Trophoblast cell (in vitro differentiated cells and primary cell): ENCODE results near the gene CACNA1C.

ENCODE experiments used
- DNase-seq, 2 donors: peaks; one replicate each; pipeline ENCODE4 v3.0.0-alpha.2; 2016
- H2AFZ ChIP-seq: 2 replicates; pipeline ENCODE4 v1.6.1; 2013; ENCODE audit warnings: low read length, moderate library complexity, mild to moderate bottlenecking; ENCODE audit not compliant: insufficient read depth, poor library complexity
- H2AK5ac ChIP-seq: 2 replicates; pipeline ENCODE4 v1.6.1; 2013; ENCODE audit warnings: mild to moderate bottlenecking, low read length
- H2BK120ac ChIP-seq: 2 replicates; pipeline ENCODE4 v1.6.1; 2013; ENCODE audit warnings: low read length, mild to moderate bottlenecking, moderate library complexity; ENCODE audit not compliant: insufficient read depth, poor library complexity
- H2BK12ac ChIP-seq: 2 replicates; pipeline ENCODE4 v1.6.1; 2013; ENCODE audit warnings: mild to moderate bottlenecking, low read length, moderate library complexity
- H2BK5ac ChIP-seq: 2 replicates; pipeline ENCODE4 v1.6.1; 2013; ENCODE audit warnings: low read length, low read depth, moderate library complexity, mild to moderate bottlenecking; ENCODE audit not compliant: poor library complexity
- H3K14ac ChIP-seq: 2 replicates; pipeline ENCODE4 v1.6.1; 2013; ENCODE audit warnings: mild to moderate bottlenecking, low read length
- H3K18ac ChIP-seq: 2 replicates; pipeline ENCODE4 v1.6.1; 2013; ENCODE audit warnings: mild to moderate bottlenecking, low read length
- H3K23ac ChIP-seq: 2 replicates; pipeline ENCODE4 v1.6.1; 2013; ENCODE audit warnings: low read length
- H3K27ac ChIP-seq: 2 replicates; pipeline ENCODE4 v1.5.1; 2013; ENCODE audit warnings: low read depth, mild to moderate bottlenecking, inconsistent platforms, low read length, moderate library complexity
- H3K27me3 ChIP-seq: 2 replicates; pipeline ENCODE4 v1.6.1; 2013; ENCODE audit warnings: inconsistent platforms, mild to moderate bottlenecking, low read length, moderate library complexity; ENCODE audit not compliant: insufficient read depth
- H3K36me3 ChIP-seq, 2 experiments: 1 replicate in 1 of 2; 2 replicates in 1 of 2; pipeline ENCODE4 v1.6.1; 2013; ENCODE audit warnings: low read length in 2 of 2, mild to moderate bottlenecking in 2 of 2, moderate library complexity in 1 of 2; ENCODE audit not compliant: insufficient read depth in 2 of 2, control insufficient read depth in 1 of 2
- H3K4ac ChIP-seq: 2 replicates; pipeline ENCODE4 v1.6.1; 2013; ENCODE audit warnings: low read depth, mild to moderate bottlenecking, low read length, moderate library complexity
- H3K4me1 ChIP-seq, 2 experiments: 1 replicate in 1 of 2; 2 replicates in 1 of 2; pipeline ENCODE4 v1.6.1; 2013; ENCODE audit warnings: low read length in 2 of 2, mild to moderate bottlenecking in 2 of 2, moderate library complexity in 1 of 2; ENCODE audit not compliant: insufficient read depth in 2 of 2, control insufficient read depth in 1 of 2
- H3K4me2 ChIP-seq: 2 replicates; pipeline ENCODE4 v1.6.1; 2013; ENCODE audit warnings: inconsistent platforms, mild to moderate bottlenecking, low read length, moderate library complexity
- H3K4me3 ChIP-seq: 2 replicates; pipeline ENCODE4 v1.5.1; 2013; ENCODE audit warnings: mild to moderate bottlenecking, low read depth, low read length, inconsistent platforms
- H3K79me1 ChIP-seq: one replicate; pipeline ENCODE4 v1.6.1; 2013; ENCODE audit warnings: low read length
- H3K79me2 ChIP-seq: 2 replicates; pipeline ENCODE4 v1.6.1; 2013; ENCODE audit warnings: low read length, mild to moderate bottlenecking; ENCODE audit not compliant: control insufficient read depth, insufficient read depth, poor library complexity
- H3K9ac ChIP-seq: 2 replicates; pipeline ENCODE4 v1.6.1; 2013; ENCODE audit warnings: mild to moderate bottlenecking, low read length
- H3K9me3 ChIP-seq: 2 replicates; pipeline ENCODE4 v1.6.1; 2013; ENCODE audit warnings: low read depth, mild to moderate bottlenecking, control low read depth, inconsistent platforms, low read length; ENCODE audit not compliant: insufficient read depth
- H4K12ac ChIP-seq: 2 replicates; pipeline ENCODE4 v1.6.1; 2013; ENCODE audit warnings: low read depth, mild to moderate bottlenecking, low read length, moderate library complexity
- H4K8ac ChIP-seq: 2 replicates; pipeline ENCODE4 v1.6.1; 2013; ENCODE audit warnings: low read depth, mild to moderate bottlenecking, low read length, moderate library complexity
- H4K91ac ChIP-seq: one replicate; pipeline ENCODE4 v1.6.1; 2013; ENCODE audit warnings: low read depth, mild to moderate bottlenecking, low read length, moderate library complexity
- WGBS: extraction: QIAGEN DNeasy Blood & Tissue Kit; methylation state at CpG from one replicate; pipeline ENCODE4 v1.1.7; 2013; ENCODE audit warnings: missing lambda C conversion rate; ENCODE audit not compliant: insufficient read length, insufficient coverage; ENCODE audit errors: extremely low coverage; 5-methylcytosine and 5-hydroxymethylcytosine counted together

The CACNA1C gene

GRCh38 chr12:2152134-2152533 is 99.3 kb downstream of the CACNA1C start:
- no peaks in the 10 kb centered on the region for H3K27me3 ChIP-seq
- H3K4me1 ChIP-seq = no peaks in the 10 kb centered on the region
- no peak overlapping the region for H3K27ac ChIP-seq
- H3K14ac ChIP-seq = no peak overlapping the region
- no peak overlapping the region for H3K4ac ChIP-seq
- H3K9me3 ChIP-seq = no peaks in the 10 kb centered on the region
- H4K8ac ChIP-seq = no peak overlapping the region
- H2BK12ac ChIP-seq = no peak overlapping the region
- no peak overlapping the region for H3K4me3 ChIP-seq
- H3K79me2 ChIP-seq = no peaks in the 10 kb centered on the region
- peaks cover 0 to 4% of the 10 kb centered on the region in 2 experiments for H3K36me3 ChIP-seq
- no peak overlapping the region for H3K4me2 ChIP-seq
- no peak overlapping the region for H3K23ac ChIP-seq
- H4K12ac ChIP-seq = no peak overlapping the region
- no peak for DNase-seq
- H3K79me1 ChIP-seq = no peaks in the 10 kb centered on the region
- no peak overlapping the region for H2BK120ac ChIP-seq
- H2BK5ac ChIP-seq = no peak overlapping the region
- no peak overlapping the region for H3K18ac ChIP-seq
- H4K91ac ChIP-seq = no peak overlapping the region
- no peak overlapping the region for H3K9ac ChIP-seq
- H2AK5ac ChIP-seq = no peak overlapping the region
- no CpG with 5 or more reads among the region's 5 CpGs for WGBS
- no peak overlapping the region for H2AFZ ChIP-seq

DNA sequence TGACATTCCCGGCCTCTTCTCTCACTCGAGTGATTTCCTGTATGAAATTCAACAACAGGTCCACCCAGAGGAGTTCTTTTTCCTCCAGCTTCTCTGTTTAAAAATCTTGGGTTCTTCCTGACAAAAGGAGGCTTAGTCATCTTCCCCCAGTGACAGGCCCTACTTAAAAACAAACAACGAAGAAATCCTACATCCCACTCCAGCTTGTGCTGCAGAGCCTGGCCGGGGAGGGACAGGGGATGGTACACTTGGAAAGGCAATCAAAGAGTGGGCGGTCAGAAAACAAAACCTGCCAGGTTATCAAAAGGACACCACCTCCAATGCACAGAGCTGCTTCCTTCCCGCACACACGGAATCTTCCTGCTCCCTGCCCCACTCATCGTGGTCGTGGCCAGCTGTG is 101.3 kb downstream of the CACNA1C start:
- Histone ChIP-seq H4K91ac (no peak overlapping the region), H3K4ac (no peak overlapping the region), H3K4me2 (no peak overlapping the region), H3K79me2 (no peaks in the 10 kb centered on the region), H4K12ac (no peak overlapping the region), H3K79me1 (no peaks in the 10 kb centered on the region), H2AK5ac (no peak overlapping the region), H2BK5ac (no peak overlapping the region), H3K27ac (no peak overlapping the region), H3K14ac (no peak overlapping the region), H2AFZ (no peak overlapping the region), H2BK120ac (no peak overlapping the region), H3K36me3 (peaks cover 0 to 4% of the 10 kb centered on the region in 2 experiments), H3K27me3 (no peaks in the 10 kb centered on the region), H3K9me3 (no peaks in the 10 kb centered on the region), H3K4me3 (no peak overlapping the region), H2BK12ac (no peak overlapping the region), H3K23ac (no peak overlapping the region), H3K9ac (no peak overlapping the region), H3K4me1 (no peaks in the 10 kb centered on the region), H4K8ac (no peak overlapping the region), H3K18ac (no peak overlapping the region)
- no peak for DNase-seq
- WGBS = no CpG with 5 or more reads among the region's 9 CpGs

GRCh38 chr12:2154521-2154920 is 101.7 kb downstream of the CACNA1C start:
- no peak overlapping the region for H3K4me2 ChIP-seq
- H3K9ac ChIP-seq = no peak overlapping the region
- H2BK5ac ChIP-seq = no peak overlapping the region
- H3K27me3 ChIP-seq = no peaks in the 10 kb centered on the region
- no peaks in the 10 kb centered on the region for H3K9me3 ChIP-seq
- no peak overlapping the region for H4K12ac ChIP-seq
- no peak overlapping the region for H2BK120ac ChIP-seq
- H3K27ac ChIP-seq = no peak overlapping the region
- no peaks in the 10 kb centered on the region for H3K4me1 ChIP-seq
- DNase-seq = no peak
- no peak overlapping the region for H3K4me3 ChIP-seq
- no peak overlapping the region for H4K8ac ChIP-seq
- H3K79me2 ChIP-seq = no peaks in the 10 kb centered on the region
- no peak overlapping the region for H3K23ac ChIP-seq
- H4K91ac ChIP-seq = no peak overlapping the region
- no CpG with 5 or more reads among the region's 6 CpGs for WGBS
- no peak overlapping the region for H3K4ac ChIP-seq
- no peak overlapping the region for H2BK12ac ChIP-seq
- peaks cover 0 to 4% of the 10 kb centered on the region in 2 experiments for H3K36me3 ChIP-seq
- no peaks in the 10 kb centered on the region for H3K79me1 ChIP-seq
- H3K18ac ChIP-seq = no peak overlapping the region
- H2AFZ ChIP-seq = no peak overlapping the region
- H3K14ac ChIP-seq = no peak overlapping the region
- no peak overlapping the region for H2AK5ac ChIP-seq

DNA sequence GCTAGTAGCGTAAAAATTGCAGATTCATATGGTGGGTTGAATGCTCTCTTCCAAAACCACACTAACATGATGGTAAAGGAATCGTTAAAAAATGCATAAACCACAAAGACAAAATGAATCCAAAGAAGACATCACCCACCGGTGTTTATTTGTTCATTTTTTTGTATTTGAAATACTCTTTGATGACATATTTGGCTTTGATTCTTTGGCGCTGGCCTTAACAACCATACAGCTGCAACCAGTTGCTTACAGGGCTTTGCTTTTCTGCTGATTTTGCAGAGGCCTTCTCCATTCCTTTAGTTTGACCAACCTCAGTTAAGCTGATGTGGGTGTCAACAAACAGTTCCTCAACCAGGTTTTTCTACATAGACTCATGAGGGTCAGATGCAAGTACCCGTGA is 103.5 kb downstream of the CACNA1C start:
- Histone ChIP-seq H2AFZ (no peak overlapping the region), H4K91ac (no peak overlapping the region), H3K14ac (no peak overlapping the region), H3K79me1 (no peaks in the 10 kb centered on the region), H3K27me3 (no peaks in the 10 kb centered on the region), H3K36me3 (peaks cover 0 to 4% of the 10 kb centered on the region in 2 experiments), H3K9me3 (no peaks in the 10 kb centered on the region), H2AK5ac (no peak overlapping the region), H2BK120ac (no peak overlapping the region), H3K79me2 (no peaks in the 10 kb centered on the region), H3K9ac (no peak overlapping the region), H3K4me1 (peaks cover 0 to 1% of the 10 kb centered on the region in 2 experiments), H3K23ac (no peak overlapping the region), H3K4me2 (no peak overlapping the region), H3K4ac (no peak overlapping the region), H3K4me3 (no peak overlapping the region), H2BK12ac (no peak overlapping the region), H4K8ac (no peak overlapping the region), H4K12ac (no peak overlapping the region), H2BK5ac (no peak overlapping the region), H3K18ac (no peak overlapping the region), H3K27ac (no peak overlapping the region)
- no CpG with 5 or more reads among the region's 5 CpGs for WGBS
- no peak for DNase-seq
